Ishikawa (cell line): Measurements from ENCODE around the gene PRC1.
A peak's percentile ranks its signal among the peaks of the same experiment; 100 is the strongest.

ENCODE experiments used
- CEBPB ChIP-seq: IDR thresholded peaks from 2 replicates; pipeline ENCODE4 v1.6.1; 2012
- CREB1 ChIP-seq: IDR thresholded peaks from 2 replicates; pipeline ENCODE4 v1.6.1; 2012; ENCODE audit warnings: low read depth
- EGR1 ChIP-seq: IDR thresholded peaks from 2 replicates; pipeline ENCODE4 v1.6.1; 2012
- EP300 ChIP-seq: IDR thresholded peaks from 2 replicates; pipeline ENCODE4 v1.6.1; 2012; ENCODE audit warnings: borderline replicate concordance
- FOXM1 ChIP-seq: IDR thresholded peaks from 2 replicates; pipeline ENCODE4 v1.6.1; 2012; ENCODE audit warnings: low read depth, borderline replicate concordance
- NFIC ChIP-seq: IDR thresholded peaks from 2 replicates; pipeline ENCODE4 v1.6.1; 2012
- RAD21 ChIP-seq: IDR thresholded peaks from 2 replicates; pipeline ENCODE4 v1.6.1; 2012; ENCODE audit warnings: low read depth
- REST ChIP-seq: IDR thresholded peaks from 2 replicates; pipeline ENCODE4 v1.6.1; 2012; ENCODE audit warnings: low read depth, mild to moderate bottlenecking
- TAF1 ChIP-seq: IDR thresholded peaks from 2 replicates; pipeline ENCODE4 v1.6.1; 2012; ENCODE audit warnings: low read depth, mild to moderate bottlenecking
- TCF12 ChIP-seq: IDR thresholded peaks from 2 replicates; pipeline ENCODE4 v1.6.1; 2012; ENCODE audit warnings: low read depth
- TEAD4 ChIP-seq: IDR thresholded peaks from 2 replicates; pipeline ENCODE4 v1.6.1; 2012
- YY1 ChIP-seq: IDR thresholded peaks from 2 replicates; pipeline ENCODE4 v1.6.1; 2012; ENCODE audit warnings: low read depth
- ZBTB7A ChIP-seq: IDR thresholded peaks from 2 replicates; pipeline ENCODE4 v1.6.1; 2012; ENCODE audit warnings: low read depth
- TF ChIP-seq, protein P1 (sequence below): IDR thresholded peaks from 2 replicates; pipeline ENCODE4 v1.6.1; 2012
- TF ChIP-seq, protein P2 (sequence below): IDR thresholded peaks from 2 replicates; pipeline ENCODE4 v1.6.1; 2012

The PRC1 gene

DNA sequence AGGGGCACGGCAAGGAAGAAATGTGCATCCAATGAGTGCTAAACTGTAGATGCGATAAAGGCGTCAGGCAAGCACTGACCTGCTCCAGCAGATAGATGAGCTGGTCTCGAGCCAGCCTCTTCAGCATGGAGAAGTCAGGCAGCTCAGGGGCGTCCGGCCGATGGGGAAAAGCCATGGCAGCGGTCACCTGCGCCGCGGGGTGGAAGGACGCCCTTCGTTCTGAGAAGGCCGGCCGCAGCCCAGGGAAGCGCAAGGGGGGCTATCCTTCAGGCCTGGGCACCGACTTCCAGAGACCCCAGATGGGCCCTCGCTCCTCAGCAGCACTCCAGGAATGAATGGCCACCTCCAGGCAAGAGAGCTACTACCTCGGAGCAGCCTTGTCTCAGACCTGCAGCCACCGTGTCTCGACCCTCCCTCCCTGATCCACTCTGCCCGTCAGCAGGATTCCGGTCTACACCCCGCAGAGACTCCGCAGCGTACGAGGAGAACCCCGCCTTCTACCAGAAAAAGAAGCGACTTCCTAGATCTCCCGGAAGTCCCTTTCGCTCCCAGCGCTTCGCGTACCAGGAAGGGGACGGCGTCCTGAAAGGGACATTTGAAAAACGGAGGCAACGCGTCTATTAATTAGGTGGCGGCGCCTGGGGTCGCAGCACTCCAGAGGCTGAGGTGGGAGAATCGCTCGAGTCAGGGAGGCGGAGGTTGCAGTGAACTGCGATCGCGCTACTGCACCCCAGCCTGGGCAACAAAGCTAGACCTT, 27.9 kb upstream of the PRC1 start, which contains the start of gene VPS33B:
TSS of gene VPS33B (minus strand) at position 520 of the 757 bp plus-strand sequence. CDS start at position 175, 345 bp downstream.
- TF ChIP-seq TCF12 (no peak), EGR1 (no peak), EP300 (no peak; the same call in 1 of the 2 replicates), RAD21 (no peak), CREB1 (0 out of 2 replicates have a peak, but pooled peaks have one; percentile 22), ZBTB7A (0 out of 2 replicates have a peak, but pooled peaks have one; percentile 57), NFIC (peak; percentile 33; the same call in 1 of the 2 replicates), TAF1 (peak; percentile 75), YY1 (peak; percentile 42; the same call in 1 of the 2 replicates), FOXM1 (no peak; the same call in 1 of the 2 replicates), CEBPB (no peak), REST (no peak), TEAD4 (peak; percentile 15; the same call in 1 of the 2 replicates)
- TF ChIP-seq, protein P1, sequence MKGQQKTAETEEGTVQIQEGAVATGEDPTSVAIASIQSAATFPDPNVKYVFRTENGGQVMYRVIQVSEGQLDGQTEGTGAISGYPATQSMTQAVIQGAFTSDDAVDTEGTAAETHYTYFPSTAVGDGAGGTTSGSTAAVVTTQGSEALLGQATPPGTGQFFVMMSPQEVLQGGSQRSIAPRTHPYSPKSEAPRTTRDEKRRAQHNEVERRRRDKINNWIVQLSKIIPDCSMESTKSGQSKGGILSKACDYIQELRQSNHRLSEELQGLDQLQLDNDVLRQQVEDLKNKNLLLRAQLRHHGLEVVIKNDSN = no peak
- TF ChIP-seq, protein P2, sequence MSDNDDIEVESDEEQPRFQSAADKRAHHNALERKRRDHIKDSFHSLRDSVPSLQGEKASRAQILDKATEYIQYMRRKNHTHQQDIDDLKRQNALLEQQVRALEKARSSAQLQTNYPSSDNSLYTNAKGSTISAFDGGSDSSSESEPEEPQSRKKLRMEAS = no peak

GRCh38 chr15:91021516-91022074, 27.3 kb upstream of the PRC1 start:
- TF ChIP-seq, protein P1 = no peak
- TF ChIP-seq TCF12 (no peak), REST (no peak), YY1 (no peak), ZBTB7A (no peak), CREB1 (no peak), CEBPB (no peak), NFIC (peak; percentile 36; the same call in 1 of the 2 replicates)

GRCh38 chr15:91018158-91018557, 23.8 kb upstream of the PRC1 start:
- TF ChIP-seq TAF1 (no peak), FOXM1 (no peak), ZBTB7A (no peak), REST (no peak), YY1 (no peak)

- TF ChIP-seq, protein P1 = no peak
- no peak for TF ChIP-seq TEAD4
- no peak for TF ChIP-seq FOXM1
- TF ChIP-seq NFIC = no peak
- no peak for TF ChIP-seq CEBPB
- no peak for TF ChIP-seq YY1
- TF ChIP-seq, protein P2 = no peak
- TF ChIP-seq TAF1 = no peak
- no peak for TF ChIP-seq EP300
- TF ChIP-seq REST = no peak
- no peak for TF ChIP-seq EGR1
- TF ChIP-seq ZBTB7A = no peak
- no peak for TF ChIP-seq RAD21
- TF ChIP-seq CREB1 = no peak
- no peak for TF ChIP-seq TCF12
Observed at GRCh38 chr15:91017716-91018115, 23.4 kb upstream of the PRC1 start.
